ENCODE data around the gene MSH4.
"Not testable (repeated sequence)": the region's sequence is repeated elsewhere in the genome, so short reads cannot be mapped to it uniquely, and the experiment has no call there.

DNA sequence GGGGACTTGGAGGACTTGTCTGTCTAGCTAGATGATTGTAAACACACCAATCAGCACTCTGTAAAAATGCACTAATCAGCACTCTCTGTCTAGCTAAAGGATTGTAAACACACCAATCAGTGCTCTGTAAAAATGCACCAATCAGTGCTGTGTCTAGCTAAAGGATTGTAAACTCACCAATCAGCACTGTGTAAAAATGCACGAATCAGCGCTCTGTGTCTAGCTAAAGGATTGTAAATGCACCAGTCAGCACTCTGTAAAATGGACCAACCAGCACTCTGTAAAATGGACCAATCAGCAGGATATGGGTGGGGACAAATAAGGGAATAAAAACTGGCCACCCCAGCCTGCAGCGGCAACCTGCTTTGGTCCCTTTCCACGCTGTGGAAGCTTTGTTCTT is 38.1 kb upstream of the MSH4 start:
- TF ChIP-seq, protein P1, sequence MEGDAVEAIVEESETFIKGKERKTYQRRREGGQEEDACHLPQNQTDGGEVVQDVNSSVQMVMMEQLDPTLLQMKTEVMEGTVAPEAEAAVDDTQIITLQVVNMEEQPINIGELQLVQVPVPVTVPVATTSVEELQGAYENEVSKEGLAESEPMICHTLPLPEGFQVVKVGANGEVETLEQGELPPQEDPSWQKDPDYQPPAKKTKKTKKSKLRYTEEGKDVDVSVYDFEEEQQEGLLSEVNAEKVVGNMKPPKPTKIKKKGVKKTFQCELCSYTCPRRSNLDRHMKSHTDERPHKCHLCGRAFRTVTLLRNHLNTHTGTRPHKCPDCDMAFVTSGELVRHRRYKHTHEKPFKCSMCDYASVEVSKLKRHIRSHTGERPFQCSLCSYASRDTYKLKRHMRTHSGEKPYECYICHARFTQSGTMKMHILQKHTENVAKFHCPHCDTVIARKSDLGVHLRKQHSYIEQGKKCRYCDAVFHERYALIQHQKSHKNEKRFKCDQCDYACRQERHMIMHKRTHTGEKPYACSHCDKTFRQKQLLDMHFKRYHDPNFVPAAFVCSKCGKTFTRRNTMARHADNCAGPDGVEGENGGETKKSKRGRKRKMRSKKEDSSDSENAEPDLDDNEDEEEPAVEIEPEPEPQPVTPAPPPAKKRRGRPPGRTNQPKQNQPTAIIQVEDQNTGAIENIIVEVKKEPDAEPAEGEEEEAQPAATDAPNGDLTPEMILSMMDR (IDR thresholded peaks at IDR 0.05): not testable (repeated sequence)
- not testable (repeated sequence) for TF ChIP-seq POLR2A (IDR thresholded peaks at IDR 0.05)
